ENCODE data around the gene TPRG1L. TPM values are rescaled to one million over a fixed set of nuclear protein-coding genes. Genes with fewer than 3 reads are reported as not detected.

TPRG1L gene
- total RNA-seq, 1 donor, result 19.4 TPM

- no peak overlapping the region for H3K4me3 ChIP-seq (ENCODE audit: low read depth, low read length)
- TF ChIP-seq CTCF (IDR thresholded peaks at IDR 0.05; ENCODE audit: insufficient read depth, low read depth, low read length), result no peak
- DNase-seq (ENCODE audit: low read depth), result no peak
Measured at GRCh38 chr1:3586986-3587759, 37.6 kb upstream of the TPRG1L start.

- no peak for TF ChIP-seq CTCF (IDR thresholded peaks at IDR 0.05; ENCODE audit: insufficient read depth, low read depth, low read length)
- no peak for DNase-seq (ENCODE audit: low read depth)
- H3K4me3 ChIP-seq (ENCODE audit: low read depth, low read length), result no peak overlapping the region
Measured at GRCh38 chr1:3588395-3588794, 36.4 kb upstream of the TPRG1L start.

- peak; percentile 17 for DNase-seq (ENCODE audit: low read depth)
- H3K4me3 ChIP-seq (ENCODE audit: low read depth, low read length), result no peak overlapping the region
- TF ChIP-seq CTCF (IDR thresholded peaks at IDR 0.05; ENCODE audit: insufficient read depth, low read depth, low read length), result no peak
Measured at GRCh38 chr1:3590139-3590763, 34.6 kb upstream of the TPRG1L start.

- DNase-seq (ENCODE audit: low read depth), result no peak
- no peak overlapping the region for H3K4me3 ChIP-seq (ENCODE audit: low read depth, low read length)
- no peak for TF ChIP-seq CTCF (IDR thresholded peaks at IDR 0.05; ENCODE audit: insufficient read depth, low read depth, low read length)
Measured at GRCh38 chr1:3590951-3591865, 33.6 kb upstream of the TPRG1L start.

- DNase-seq (ENCODE audit: low read depth), result no peak
- no peak for TF ChIP-seq CTCF (IDR thresholded peaks at IDR 0.05; ENCODE audit: insufficient read depth, low read depth, low read length)
- no peak overlapping the region for H3K4me3 ChIP-seq (ENCODE audit: low read depth, low read length)
Measured at GRCh38 chr1:3593334-3593733, 31.5 kb upstream of the TPRG1L start.

- DNase-seq (ENCODE audit: low read depth), result no peak
- no peak overlapping the region for H3K4me3 ChIP-seq (ENCODE audit: low read depth, low read length)
- no peak for TF ChIP-seq CTCF (IDR thresholded peaks at IDR 0.05; ENCODE audit: insufficient read depth, low read depth, low read length)
Measured at GRCh38 chr1:3593745-3594144, 31.1 kb upstream of the TPRG1L start.
